Measurements from ENCODE around the gene TRIM17.

DNA sequence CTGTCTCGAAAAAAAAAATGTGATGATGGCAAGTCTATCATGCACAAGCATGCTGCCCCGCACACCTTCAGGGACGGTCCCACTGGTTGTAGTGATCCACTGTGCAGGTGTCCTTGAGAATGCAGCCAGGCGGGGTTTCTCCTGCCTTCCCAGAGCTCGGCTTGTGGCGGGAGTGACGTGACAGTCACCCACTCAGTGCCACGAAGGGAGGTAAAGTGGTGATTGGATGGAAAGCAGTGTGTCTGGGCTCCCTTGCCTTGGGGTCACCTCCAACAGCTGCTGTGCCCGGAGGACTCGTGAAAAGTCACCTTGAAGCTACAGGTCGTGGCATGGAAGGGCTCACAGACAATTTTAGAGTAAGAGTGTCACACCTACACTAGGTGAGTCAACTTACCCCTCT lies 33.5 kb upstream of the TRIM17 start:
- TF ChIP-seq POLR2A (IDR thresholded peaks at IDR 0.05; ENCODE audit: low read length) (no peak), GATA1 (IDR thresholded peaks at IDR 0.05; ENCODE audit: low read depth, low read length) (no peak)
